IMR-90 (cell line): ENCODE measurements around the gene CORO1C. TPM values are rescaled to one million over a fixed set of nuclear protein-coding genes. Genes with fewer than 3 reads are reported as not detected.
"Not testable (repeated sequence)": the region's sequence is repeated elsewhere in the genome, so short reads cannot be mapped to it uniquely, and the experiment has no call there.

Source experiments
- ATAC-seq: fragments of 200-7000 bp; cut with Tn5 transposase; 2 replicates; pipeline ENCODE4 v1.9.1; 2020; ENCODE audit warnings: low read depth, mild to moderate bottlenecking, moderate library complexity
- BruUV-seq: library from RNA; stranded (reverse); fragments of 400-500 nt; replicated peaks from 2 replicates; lab custom pipeline; 2021; lab: Mats Ljungman, UMichigan
- CTCF ChIA-PET: fragments of 300-600 bp; formaldehyde crosslinking; extraction: SDS; loops from one replicate; lab custom pipeline; 2021; ENCODE audit warnings: antibody characterized with exemption; lab: Yijun Ruan, JAX
- POLR2A ChIA-PET: fragments of 300-600 bp; sonication (Branson Sonifier 250); formaldehyde crosslinking; loops from one replicate; lab custom pipeline; 2022; ENCODE audit warnings: antibody characterized with exemption; ENCODE audit not compliant: unreplicated experiment; lab: Charles Lee
- DNase-seq: peaks from one replicate; pipeline ENCODE4 v3.0.0; 2013
- H2AFZ ChIP-seq: replicated peaks from 2 replicates; pipeline ENCODE3; 2013; ENCODE audit warnings: low read length, mild to moderate bottlenecking; ENCODE audit not compliant: poor library complexity
- H2AK5ac ChIP-seq: 2 replicates; pipeline ENCODE4 v1.6.1; 2013; ENCODE audit warnings: low read depth, low read length, inconsistent platforms
- H2AK9ac ChIP-seq: replicated peaks from 2 replicates; pipeline ENCODE3; 2013; ENCODE audit warnings: mild to moderate bottlenecking, low read depth, low read length, moderate library complexity; ENCODE audit not compliant: poor library complexity
- H2BK120ac ChIP-seq: 2 replicates; pipeline ENCODE4 v1.6.1; 2013; ENCODE audit warnings: low read depth, low read length, inconsistent platforms
- H2BK15ac ChIP-seq: 3 replicates; pipeline ENCODE4 v1.6.1; 2013; ENCODE audit warnings: low read depth, low read length, inconsistent platforms
- H2BK20ac ChIP-seq: 2 replicates; pipeline ENCODE4 v1.6.1; 2013; ENCODE audit warnings: low read depth, mild to moderate bottlenecking, inconsistent platforms, low read length, moderate library complexity
- H2BK5ac ChIP-seq: 2 replicates; pipeline ENCODE4 v1.6.1; 2013; ENCODE audit warnings: mild to moderate bottlenecking, low read depth, low read length, inconsistent platforms; ENCODE audit not compliant: poor library complexity, severe bottlenecking
- H3K14ac ChIP-seq: replicated peaks from 2 replicates; pipeline ENCODE4 v1.6.1; 2013; ENCODE audit warnings: low read depth, low read length, inconsistent platforms
- H3K18ac ChIP-seq: 2 replicates; pipeline ENCODE4 v1.6.1; 2013; ENCODE audit warnings: low read depth, low read length, control low read depth
- H3K23ac ChIP-seq: 2 replicates; pipeline ENCODE4 v1.6.1; 2013; ENCODE audit warnings: low read depth, low read length, inconsistent platforms
- H3K27ac ChIP-seq: 2 replicates; pipeline ENCODE4 v1.5.1; 2013; ENCODE audit warnings: mild to moderate bottlenecking, control low read depth, low read length; ENCODE audit not compliant: insufficient read depth
- H3K27me3 ChIP-seq: 2 replicates; pipeline ENCODE4 v1.6.1; 2013; ENCODE audit warnings: low read length; ENCODE audit not compliant: control insufficient read depth, insufficient read depth
- H3K36me3 ChIP-seq: 2 replicates; pipeline ENCODE4 v1.6.1; 2013; ENCODE audit warnings: low read length, mixed read lengths; ENCODE audit not compliant: control insufficient read depth, insufficient read depth
- H3K4ac ChIP-seq: 2 replicates; pipeline ENCODE4 v1.6.1; 2013; ENCODE audit warnings: low read depth, low read length, inconsistent platforms
- H3K4me1 ChIP-seq: 2 replicates; pipeline ENCODE4 v1.6.1; 2013; ENCODE audit warnings: low read length, mixed read lengths; ENCODE audit not compliant: control insufficient read depth, insufficient read depth
- H3K4me2 ChIP-seq: 2 replicates; pipeline ENCODE4 v1.6.1; 2013; ENCODE audit warnings: low read depth, mild to moderate bottlenecking, control low read depth, low read length, moderate library complexity
- H3K4me3 ChIP-seq: 2 replicates; pipeline ENCODE4 v1.5.1; 2013; ENCODE audit warnings: low read depth, mild to moderate bottlenecking, control low read depth, low read length, moderate library complexity; ENCODE audit not compliant: insufficient read depth
- H3K56ac ChIP-seq: 2 replicates; pipeline ENCODE4 v1.6.1; 2013; ENCODE audit warnings: low read length, inconsistent platforms; ENCODE audit not compliant: insufficient read depth; ENCODE audit errors: extremely low read depth
- H3K79me1 ChIP-seq, 2 experiments: 2 replicates each; pipeline ENCODE4 v1.6.1; 2013; ENCODE audit warnings: low read length in 2 of 2, inconsistent platforms in 1 of 2, low read depth in 1 of 2
- H3K9ac ChIP-seq: 2 replicates; pipeline ENCODE4 v1.6.1; 2013; ENCODE audit warnings: low read depth, low read length, control low read depth
- H3K9me1 ChIP-seq: 2 replicates; pipeline ENCODE4 v1.6.1; 2013; ENCODE audit warnings: low read length, inconsistent platforms; ENCODE audit not compliant: insufficient read depth
- H3K9me3 ChIP-seq: 2 replicates; pipeline ENCODE4 v1.6.1; 2013; ENCODE audit warnings: low read length; ENCODE audit not compliant: control insufficient read depth, insufficient read depth
- H4K20me1 ChIP-seq: 2 replicates; pipeline ENCODE4 v1.6.1; 2013; ENCODE audit warnings: low read length, inconsistent platforms; ENCODE audit not compliant: insufficient read depth
- H4K5ac ChIP-seq: 2 replicates; pipeline ENCODE4 v1.6.1; 2013; ENCODE audit warnings: mild to moderate bottlenecking, low read depth, low read length, control low read depth
- H4K8ac ChIP-seq, 2 experiments: 2 replicates each; pipeline ENCODE4 v1.6.1; 2013; ENCODE audit warnings: low read depth in 2 of 2, low read length in 2 of 2, control low read depth in 1 of 2, inconsistent platforms in 1 of 2
- H4K91ac ChIP-seq: 2 replicates; pipeline ENCODE4 v1.6.1; 2013; ENCODE audit warnings: low read depth, low read length, inconsistent platforms; ENCODE audit not compliant: insufficient read depth
- WGBS, 2 experiments: methylation state at CpG; one replicate each; pipeline versions ENCODE4 v1.1.5 to v1.1.7; 2013; ENCODE audit warnings: missing lambda C conversion rate in 2 of 2; ENCODE audit not compliant: insufficient read length in 1 of 2; ENCODE audit errors: extremely low coverage in 2 of 2; 5-methylcytosine and 5-hydroxymethylcytosine counted together
- dilution Hi-C: fragments of 300-500 bp; cut with HindIII; formaldehyde crosslinking; loops from one replicate; pipeline ENCODE4 v1.14.3; 2018; ENCODE audit warnings: low sequenced_read_pairs; ENCODE audit not compliant: unreplicated experiment
- in situ Hi-C: fragments of 300-500 bp; cut with MboI; formaldehyde crosslinking; loops from 3 replicates; pipeline ENCODE4 v1.14.3; 2019; ENCODE audit warnings: low sequenced_read_pairs, inconsistent platforms, mixed read lengths
- intact Hi-C: fragments of 100-400 bp; cut with micrococcal nuclease; formaldehyde crosslinking; loops from 2 replicates; pipeline ENCODE4 v1.10.0; 2022
- polyA plus RNA-seq, 3 experiments: library from polyadenylated mRNA; depleted of rRNA; stranded (reverse); fragments of >200 nt; gene quantifications; 2 replicates each; pipeline ENCODE4 v1.2.3, GENCODE V29; 2012; ENCODE audit warnings: low replicate concordance in 1 of 3
- total RNA-seq: library from RNA; depleted of rRNA; stranded (reverse); fragments of >200 nt; gene quantifications from 2 replicates; pipeline ENCODE4 v1.2.3, GENCODE V29; 2012

CORO1C gene
- total and polyA plus RNA-seq, 2 of the 4 experiments (the other 2 are of a cell fraction) = 675 to 1,100 TPM

DNA sequence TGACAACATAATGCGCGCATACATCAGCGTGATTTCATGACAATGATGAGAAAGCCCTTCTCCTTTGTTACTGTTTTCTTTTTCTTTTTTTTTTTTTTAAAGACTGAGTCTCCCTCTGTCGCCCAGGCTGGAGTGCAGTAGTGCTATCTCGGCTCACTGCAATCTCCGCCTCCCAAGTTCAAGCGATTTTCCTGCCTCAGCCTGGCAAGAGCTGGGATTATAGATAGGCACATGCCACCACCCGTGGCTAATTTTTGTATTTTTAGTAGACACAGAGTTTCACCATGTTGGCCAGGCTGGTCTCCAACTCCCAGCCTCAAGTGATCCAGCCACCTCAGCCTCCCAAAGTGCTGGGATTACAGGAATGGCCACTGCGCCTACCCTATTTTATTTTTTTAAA lies 76.7 kb downstream of the CORO1C start:
- H3K4ac ChIP-seq, in situ Hi-C loops, H3K9ac ChIP-seq, POLR2A ChIA-PET, BruUV-seq, H3K27ac ChIP-seq, ATAC-seq, H3K4me1 ChIP-seq, H3K23ac ChIP-seq, H2BK15ac ChIP-seq, H3K4me2 ChIP-seq, DNase-seq, CTCF ChIA-PET, H2BK20ac ChIP-seq, H3K27me3 ChIP-seq, H3K18ac ChIP-seq, H4K5ac ChIP-seq, H2BK120ac ChIP-seq, H4K91ac ChIP-seq, intact Hi-C loops, dilution Hi-C loops, H2AK5ac ChIP-seq, H3K14ac ChIP-seq, H2BK5ac ChIP-seq, H3K9me3 ChIP-seq, H3K56ac ChIP-seq, H2AFZ ChIP-seq, H2AK9ac ChIP-seq, H3K4me3 ChIP-seq, H4K8ac ChIP-seq: not testable (repeated sequence)
- Histone ChIP-seq H3K36me3 (peaks cover 47% of the 10 kb centered on the region), H3K79me1 (peaks cover 36 to 52% of the 10 kb centered on the region in 2 experiments), H3K9me1 (peaks cover 13% of the 10 kb centered on the region), H4K20me1 (peaks cover 47% of the 10 kb centered on the region)
- 82% methylated on average over 7 of the region's 9 CpGs; no CpG with 5 or more reads in 1 of the 2 experiments for WGBS, 2 experiments
